Measurements from ENCODE around the gene NCAM2.

Gene NCAM2

GRCh38 chr21:21195417-21195943, 197.3 kb downstream of the NCAM2 start:
- FAIRE-seq (no peak), DNase-seq (ENCODE audit: insufficient read length, low spot score) (no peak)
- TF ChIP-seq SPI1 (IDR thresholded peaks at IDR 0.05; ENCODE audit: low read depth, low read length) = no peak
- no peak for TF ChIP-seq POLR2A (IDR thresholded peaks at IDR 0.05; ENCODE audit: low read depth, low read length)
- TF ChIP-seq POLR2AphosphoS5 (IDR thresholded peaks at IDR 0.05; ENCODE audit: low read depth, low read length) = no peak
- TF ChIP-seq TAF1 (IDR thresholded peaks at IDR 0.05; ENCODE audit: low read depth, low read length) = no peak
- TF ChIP-seq PAX5 (IDR thresholded peaks at IDR 0.05; ENCODE audit: insufficient read depth, low read length, severe bottlenecking) = no peak
- no peak for TF ChIP-seq POU2F2 (IDR thresholded peaks at IDR 0.05; ENCODE audit: low read depth, low read length)

GRCh38 chr21:21196087-21196486, 197.9 kb downstream of the NCAM2 start:
- FAIRE-seq = no peak
- DNase-seq (ENCODE audit: insufficient read length, low spot score) = no peak
- TF ChIP-seq POLR2AphosphoS5 (IDR thresholded peaks at IDR 0.05; ENCODE audit: low read depth, low read length) = no peak
- TF ChIP-seq SPI1 (IDR thresholded peaks at IDR 0.05; ENCODE audit: low read depth, low read length) = no peak
- TF ChIP-seq PAX5 (IDR thresholded peaks at IDR 0.05; ENCODE audit: insufficient read depth, low read length, severe bottlenecking) = no peak
- TF ChIP-seq POLR2A (IDR thresholded peaks at IDR 0.05; ENCODE audit: low read depth, low read length) = no peak
- no peak for TF ChIP-seq POU2F2 (IDR thresholded peaks at IDR 0.05; ENCODE audit: low read depth, low read length)
- no peak for TF ChIP-seq TAF1 (IDR thresholded peaks at IDR 0.05; ENCODE audit: low read depth, low read length)

- DNase-seq (ENCODE audit: insufficient read length, low spot score) (no peak), FAIRE-seq (no peak)
- no peak for TF ChIP-seq POU2F2 (IDR thresholded peaks at IDR 0.05; ENCODE audit: low read depth, low read length)
- TF ChIP-seq POLR2A (IDR thresholded peaks at IDR 0.05; ENCODE audit: low read depth, low read length) = no peak
- no peak for TF ChIP-seq PAX5 (IDR thresholded peaks at IDR 0.05; ENCODE audit: insufficient read depth, low read length, severe bottlenecking)
- no peak for TF ChIP-seq TAF1 (IDR thresholded peaks at IDR 0.05; ENCODE audit: low read depth, low read length)
- TF ChIP-seq POLR2AphosphoS5 (IDR thresholded peaks at IDR 0.05; ENCODE audit: low read depth, low read length) = no peak
- TF ChIP-seq SPI1 (IDR thresholded peaks at IDR 0.05; ENCODE audit: low read depth, low read length) = no peak
Observed at GRCh38 chr21:21196848-21197247, 198.6 kb downstream of the NCAM2 start.

GRCh38 chr21:21199342-21200102, 201.3 kb downstream of the NCAM2 start:
- DNase-seq (ENCODE audit: insufficient read length, low spot score) (no peak), FAIRE-seq (no peak)
- TF ChIP-seq PAX5 (IDR thresholded peaks at IDR 0.05; ENCODE audit: insufficient read depth, low read length, severe bottlenecking) = no peak
- TF ChIP-seq SPI1 (IDR thresholded peaks at IDR 0.05; ENCODE audit: low read depth, low read length) = no peak
- no peak for TF ChIP-seq POLR2AphosphoS5 (IDR thresholded peaks at IDR 0.05; ENCODE audit: low read depth, low read length)
- no peak for TF ChIP-seq TAF1 (IDR thresholded peaks at IDR 0.05; ENCODE audit: low read depth, low read length)
- TF ChIP-seq POLR2A (IDR thresholded peaks at IDR 0.05; ENCODE audit: low read depth, low read length) = no peak
- no peak for TF ChIP-seq POU2F2 (IDR thresholded peaks at IDR 0.05; ENCODE audit: low read depth, low read length)

- no peak for TF ChIP-seq POU2F2 (IDR thresholded peaks at IDR 0.05; ENCODE audit: low read depth, low read length)
- TF ChIP-seq SPI1 (IDR thresholded peaks at IDR 0.05; ENCODE audit: low read depth, low read length) = no peak
- TF ChIP-seq TAF1 (IDR thresholded peaks at IDR 0.05; ENCODE audit: low read depth, low read length) = no peak
- no peak for TF ChIP-seq PAX5 (IDR thresholded peaks at IDR 0.05; ENCODE audit: insufficient read depth, low read length, severe bottlenecking)
- TF ChIP-seq POLR2A (IDR thresholded peaks at IDR 0.05; ENCODE audit: low read depth, low read length) = no peak
- no peak for TF ChIP-seq POLR2AphosphoS5 (IDR thresholded peaks at IDR 0.05; ENCODE audit: low read depth, low read length)
- no peak for DNase-seq (ENCODE audit: insufficient read length, low spot score)
- no peak for FAIRE-seq
Observed at GRCh38 chr21:21200103-21200938, 202.1 kb downstream of the NCAM2 start.

GRCh38 chr21:21200939-21201615, 202.9 kb downstream of the NCAM2 start:
- no peak for DNase-seq (ENCODE audit: insufficient read length, low spot score)
- no peak for FAIRE-seq
- TF ChIP-seq POU2F2 (IDR thresholded peaks at IDR 0.05; ENCODE audit: low read depth, low read length) (no peak), SPI1 (IDR thresholded peaks at IDR 0.05; ENCODE audit: low read depth, low read length) (no peak), PAX5 (IDR thresholded peaks at IDR 0.05; ENCODE audit: insufficient read depth, low read length, severe bottlenecking) (no peak), POLR2AphosphoS5 (IDR thresholded peaks at IDR 0.05; ENCODE audit: low read depth, low read length) (no peak), POLR2A (IDR thresholded peaks at IDR 0.05; ENCODE audit: low read depth, low read length) (no peak), TAF1 (IDR thresholded peaks at IDR 0.05; ENCODE audit: low read depth, low read length) (no peak)

GRCh38 chr21:21203822-21204339, 205.7 kb downstream of the NCAM2 start:
- no peak for DNase-seq (ENCODE audit: insufficient read length, low spot score)
- no peak for FAIRE-seq
- TF ChIP-seq SPI1 (IDR thresholded peaks at IDR 0.05; ENCODE audit: low read depth, low read length) (no peak), POU2F2 (IDR thresholded peaks at IDR 0.05; ENCODE audit: low read depth, low read length) (no peak), PAX5 (IDR thresholded peaks at IDR 0.05; ENCODE audit: insufficient read depth, low read length, severe bottlenecking) (no peak), POLR2A (IDR thresholded peaks at IDR 0.05; ENCODE audit: low read depth, low read length) (no peak), TAF1 (IDR thresholded peaks at IDR 0.05; ENCODE audit: low read depth, low read length) (no peak), POLR2AphosphoS5 (IDR thresholded peaks at IDR 0.05; ENCODE audit: low read depth, low read length) (no peak)

- DNase-seq (ENCODE audit: insufficient read length, low spot score) (no peak), FAIRE-seq (no peak)
- TF ChIP-seq POLR2AphosphoS5 (IDR thresholded peaks at IDR 0.05; ENCODE audit: low read depth, low read length) (no peak), TAF1 (IDR thresholded peaks at IDR 0.05; ENCODE audit: low read depth, low read length) (no peak), PAX5 (IDR thresholded peaks at IDR 0.05; ENCODE audit: insufficient read depth, low read length, severe bottlenecking) (no peak), POLR2A (IDR thresholded peaks at IDR 0.05; ENCODE audit: low read depth, low read length) (no peak), POU2F2 (IDR thresholded peaks at IDR 0.05; ENCODE audit: low read depth, low read length) (no peak), SPI1 (IDR thresholded peaks at IDR 0.05; ENCODE audit: low read depth, low read length) (no peak)
Observed at GRCh38 chr21:21204366-21204996, 206.3 kb downstream of the NCAM2 start.

All from GM12891 (cell line).